Activated T-cell treated with anti-CD3 and anti-CD28 coated beads, Interleukin-2, amount 50 U/mL, for 24 hours (primary cell): ENCODE results near the gene SESN2.

Experiments
- DNase-seq: peaks from one replicate; pipeline ENCODE4 v3.0.0-alpha.2; 2020
- H3K27ac Mint-ChIP-seq: 2 replicates; pipeline ENCODE4 v1.8.0; 2020; ENCODE audit warnings: mild to moderate bottlenecking, mixed read lengths
- H3K27me3 Mint-ChIP-seq: 2 replicates; pipeline ENCODE4 v1.8.0; 2020; ENCODE audit warnings: mixed read lengths
- H3K36me3 Mint-ChIP-seq: 2 replicates; pipeline ENCODE4 v1.8.0; 2020; ENCODE audit warnings: low read depth, mixed read lengths
- H3K4me1 Mint-ChIP-seq: 2 replicates; pipeline ENCODE4 v1.8.0; 2020; ENCODE audit warnings: low read depth, mixed read lengths
- H3K4me3 Mint-ChIP-seq: 2 replicates; pipeline ENCODE4 v1.8.0; 2020; ENCODE audit warnings: mild to moderate bottlenecking, moderate library complexity, mixed read lengths
- H3K9me3 Mint-ChIP-seq: 2 replicates; pipeline ENCODE4 v1.8.0; 2020; ENCODE audit warnings: mixed read lengths

Gene SESN2, protein sequence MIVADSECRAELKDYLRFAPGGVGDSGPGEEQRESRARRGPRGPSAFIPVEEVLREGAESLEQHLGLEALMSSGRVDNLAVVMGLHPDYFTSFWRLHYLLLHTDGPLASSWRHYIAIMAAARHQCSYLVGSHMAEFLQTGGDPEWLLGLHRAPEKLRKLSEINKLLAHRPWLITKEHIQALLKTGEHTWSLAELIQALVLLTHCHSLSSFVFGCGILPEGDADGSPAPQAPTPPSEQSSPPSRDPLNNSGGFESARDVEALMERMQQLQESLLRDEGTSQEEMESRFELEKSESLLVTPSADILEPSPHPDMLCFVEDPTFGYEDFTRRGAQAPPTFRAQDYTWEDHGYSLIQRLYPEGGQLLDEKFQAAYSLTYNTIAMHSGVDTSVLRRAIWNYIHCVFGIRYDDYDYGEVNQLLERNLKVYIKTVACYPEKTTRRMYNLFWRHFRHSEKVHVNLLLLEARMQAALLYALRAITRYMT

DNA sequence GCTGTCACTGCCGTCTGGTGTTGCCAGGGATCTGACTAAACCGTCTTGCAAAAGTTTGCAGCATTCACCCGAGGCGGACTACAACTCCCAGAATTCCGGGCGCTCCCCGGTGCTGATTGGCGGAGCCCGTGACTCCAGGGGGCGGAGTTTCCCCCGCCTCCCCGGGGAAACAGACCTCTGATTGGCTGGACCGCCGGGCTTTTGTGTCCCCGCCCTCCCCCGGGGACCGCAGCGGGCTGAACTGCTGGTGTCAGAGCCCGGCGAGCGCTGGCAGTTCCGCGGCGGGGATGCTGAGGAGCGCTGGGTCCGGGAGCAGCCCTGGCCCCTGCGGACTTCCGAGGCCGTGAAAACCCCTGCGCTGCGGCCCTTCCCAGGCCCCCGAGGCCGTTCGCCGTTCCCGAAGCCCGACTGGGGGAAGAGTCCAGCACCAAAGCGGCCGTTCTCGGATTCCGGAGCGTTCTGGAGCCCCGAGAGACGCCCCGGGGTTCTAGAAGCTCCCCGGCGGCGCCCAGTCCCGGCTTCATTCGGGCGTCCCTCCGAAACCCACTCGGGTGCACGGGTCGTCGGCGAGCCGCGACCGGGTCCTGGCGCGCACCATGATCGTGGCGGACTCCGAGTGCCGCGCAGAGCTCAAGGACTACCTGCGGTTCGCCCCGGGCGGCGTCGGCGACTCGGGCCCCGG lies at the start of gene SESN2:
SESN2 (plus strand) TSS at position 267 of the 682 bp plus-strand sequence; CDS start at position 597, 330 bp downstream.
- Mint-ChIP-seq H3K4me1 (peaks cover 44% of the 10 kb centered on the region), H3K27me3 (no peaks in the 10 kb centered on the region)
- peak; percentile 99 for DNase-seq

DNA sequence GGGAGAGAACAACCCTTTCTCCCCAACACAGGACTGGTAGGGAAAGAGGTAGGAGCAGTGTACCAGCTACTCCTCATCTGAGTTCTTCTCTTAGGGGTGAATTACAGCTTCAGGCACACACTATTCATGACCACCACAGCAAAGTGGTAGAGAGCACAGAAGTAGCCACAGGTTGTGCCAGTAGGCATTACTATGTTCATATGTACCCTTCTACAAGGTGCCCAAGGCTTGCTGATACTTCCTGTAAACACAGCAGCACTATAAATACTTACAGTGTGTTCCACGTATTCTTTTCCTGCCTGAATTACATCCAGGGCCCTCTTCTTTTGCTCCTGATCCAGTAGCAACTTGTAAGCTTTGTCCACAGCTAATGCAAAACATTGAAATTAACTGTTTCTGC lies 49.6 kb upstream of the SESN2 start:
- no peaks in the 10 kb centered on the region for H3K9me3 Mint-ChIP-seq
- H3K36me3 Mint-ChIP-seq, result peaks cover 77% of the 10 kb centered on the region
- no peak for DNase-seq
- H3K27me3 Mint-ChIP-seq, result no peaks in the 10 kb centered on the region
- H3K4me1 Mint-ChIP-seq, result peaks cover 10% of the 10 kb centered on the region
- H3K4me3 Mint-ChIP-seq, result no peak overlapping the region
- H3K27ac Mint-ChIP-seq, result no peak overlapping the region

More for the DNA sequence above, at the start of gene SESN2:
- peak within 1 kb of the TSS; percentile 83 for H3K4me3 Mint-ChIP-seq
- H3K9me3 Mint-ChIP-seq, result no peaks in the 10 kb centered on the region
- peaks cover 6% of the 10 kb centered on the region for H3K36me3 Mint-ChIP-seq
- peak within 1 kb of the TSS; percentile 96 for H3K27ac Mint-ChIP-seq

DNA sequence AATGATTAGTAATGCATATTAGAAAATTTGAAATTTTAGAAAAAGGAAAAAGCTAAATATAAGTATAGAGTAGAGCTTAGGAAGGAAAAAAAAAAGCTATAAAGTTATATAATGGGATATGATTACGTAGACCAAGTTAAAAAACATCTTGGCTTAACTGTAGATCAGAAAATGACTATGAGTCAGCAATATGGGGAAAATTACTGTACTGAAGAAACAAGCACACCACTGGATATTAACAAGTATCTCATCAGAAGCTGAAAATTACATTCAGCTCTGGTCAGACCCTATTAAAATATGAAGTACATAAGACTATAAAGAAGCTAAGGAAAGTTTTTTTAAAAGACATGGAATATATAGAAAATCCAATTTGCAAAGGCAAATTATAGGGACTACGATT lies 46.0 kb upstream of the SESN2 start:
- Mint-ChIP-seq H3K27ac (no peak overlapping the region), H3K4me1 (peaks cover 10% of the 10 kb centered on the region), H3K9me3 (no peaks in the 10 kb centered on the region), H3K4me3 (no peak overlapping the region), H3K27me3 (no peaks in the 10 kb centered on the region), H3K36me3 (peaks cover 75% of the 10 kb centered on the region)
- DNase-seq, result no peak

DNA sequence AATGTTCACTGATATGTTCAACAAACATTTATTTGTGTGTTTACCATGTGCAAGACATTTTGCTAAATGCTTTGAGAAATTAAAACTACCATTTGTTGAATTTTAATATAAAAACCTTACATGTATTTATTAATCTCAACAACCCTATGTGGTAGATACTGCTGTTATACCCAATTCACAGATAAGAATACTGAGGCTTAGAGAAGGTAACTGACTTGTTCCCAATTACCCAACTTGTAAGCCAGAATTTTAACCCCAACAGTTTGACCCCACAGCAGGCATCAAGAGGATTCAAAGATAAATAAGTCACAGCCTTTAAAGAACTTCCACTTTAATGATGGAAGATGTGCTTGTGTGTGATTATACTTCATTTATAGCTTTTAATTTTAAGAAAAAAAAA lies 30.2 kb upstream of the SESN2 start:
- no peaks in the 10 kb centered on the region for H3K27me3 Mint-ChIP-seq
- no peaks in the 10 kb centered on the region for H3K9me3 Mint-ChIP-seq
- no peak overlapping the region for H3K4me3 Mint-ChIP-seq
- no peak for DNase-seq
- peaks cover 34% of the 10 kb centered on the region for H3K4me1 Mint-ChIP-seq
- H3K27ac Mint-ChIP-seq, result no peak overlapping the region
- H3K36me3 Mint-ChIP-seq, result peaks cover 72% of the 10 kb centered on the region

DNA sequence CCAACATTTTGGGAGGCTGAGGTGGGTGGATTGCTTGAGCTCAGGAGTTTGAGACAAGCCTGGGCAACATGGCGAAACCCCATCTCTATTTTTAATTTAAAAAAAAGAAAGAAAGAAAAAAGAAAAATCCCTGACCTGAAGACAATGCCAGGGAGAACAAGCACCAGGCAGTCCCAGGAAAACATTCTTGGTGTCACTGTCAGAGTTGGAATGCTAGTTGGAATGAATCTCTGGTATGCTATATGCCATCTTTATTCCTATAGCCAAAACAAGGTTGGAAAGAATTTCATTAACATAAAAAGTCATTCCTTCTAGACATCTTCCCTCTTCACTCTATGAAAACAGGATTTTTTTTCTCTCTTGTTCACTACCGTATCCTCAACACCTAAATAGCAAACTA lies 29.3 kb upstream of the SESN2 start:
- no peak overlapping the region for H3K4me3 Mint-ChIP-seq
- no peaks in the 10 kb centered on the region for H3K9me3 Mint-ChIP-seq
- H3K4me1 Mint-ChIP-seq, result peaks cover 36% of the 10 kb centered on the region
- H3K27me3 Mint-ChIP-seq, result no peaks in the 10 kb centered on the region
- peaks cover 63% of the 10 kb centered on the region for H3K36me3 Mint-ChIP-seq
- no peak for DNase-seq
- no peak overlapping the region for H3K27ac Mint-ChIP-seq

DNA sequence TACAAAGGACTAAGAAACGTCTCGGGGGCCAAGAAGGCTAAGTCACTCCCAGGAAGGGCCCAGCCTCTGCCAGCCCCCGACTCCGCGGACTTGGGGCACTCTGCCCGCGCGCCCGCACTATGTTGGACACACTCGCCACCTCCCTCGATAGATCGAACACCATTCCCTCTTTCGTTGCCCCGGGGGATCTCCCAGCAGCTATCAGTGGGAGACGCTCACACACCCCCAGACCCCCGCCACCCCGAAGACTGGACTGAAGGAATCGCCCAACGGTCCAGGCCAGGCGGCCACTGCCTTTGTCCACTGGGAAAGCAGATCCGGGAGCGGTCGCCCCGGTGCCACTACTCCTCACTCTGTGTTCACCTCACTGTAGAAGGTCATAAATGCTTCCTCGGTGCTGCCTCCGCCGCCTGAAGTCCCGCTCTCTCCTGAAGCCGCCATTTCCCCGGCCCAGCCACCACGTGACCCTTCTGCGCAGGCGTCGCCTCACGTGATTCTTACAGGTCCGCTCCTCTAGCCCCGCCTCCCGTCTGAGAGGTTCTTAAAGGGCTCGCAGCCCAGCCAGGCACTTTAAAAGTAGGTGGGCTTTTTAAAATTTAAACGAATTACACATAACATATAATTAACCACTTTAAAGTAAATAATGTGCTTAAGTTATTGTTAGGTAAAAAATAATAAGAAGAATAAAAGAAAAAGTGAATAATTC lies 26.6 kb upstream of the SESN2 start, which contains the start of gene DNAJC8:
DNAJC8 (minus strand) TSS at position 472 of the 706 bp plus-strand sequence; CDS start at position 441, 31 bp downstream.
- Mint-ChIP-seq H3K36me3 (peaks cover 38% of the 10 kb centered on the region), H3K9me3 (no peaks in the 10 kb centered on the region), H3K4me3 (peak within 1 kb of the TSS; percentile 99), H3K4me1 (peaks cover 36% of the 10 kb centered on the region), H3K27me3 (no peaks in the 10 kb centered on the region), H3K27ac (peak within 1 kb of the TSS; percentile 99)
- DNase-seq, result peak; percentile 93

DNA sequence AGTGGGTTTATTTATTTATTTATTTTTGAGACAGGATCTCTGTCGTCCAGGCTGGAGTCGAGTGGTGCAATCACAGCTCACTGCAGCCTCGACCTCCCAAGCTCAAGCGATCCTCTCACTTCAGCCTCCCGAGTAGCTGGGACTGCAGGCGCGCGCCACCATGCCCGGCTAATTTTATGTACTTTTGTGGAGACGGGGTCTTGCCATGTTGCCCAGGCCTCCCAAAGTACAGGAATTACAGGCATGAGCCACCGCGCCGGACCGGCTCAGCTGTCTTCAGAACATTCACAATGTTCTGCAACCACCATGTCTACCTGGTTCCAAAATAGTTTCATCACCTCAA lies 26.1 kb upstream of the SESN2 start:
- no peaks in the 10 kb centered on the region for H3K27me3 Mint-ChIP-seq
- H3K27ac Mint-ChIP-seq, result peak overlapping the region; percentile 75
- H3K4me1 Mint-ChIP-seq, result peaks cover 36% of the 10 kb centered on the region
- no peak for DNase-seq
- H3K36me3 Mint-ChIP-seq, result peaks cover 32% of the 10 kb centered on the region
- H3K4me3 Mint-ChIP-seq, result peak overlapping the region; percentile 99
- no peaks in the 10 kb centered on the region for H3K9me3 Mint-ChIP-seq

DNA sequence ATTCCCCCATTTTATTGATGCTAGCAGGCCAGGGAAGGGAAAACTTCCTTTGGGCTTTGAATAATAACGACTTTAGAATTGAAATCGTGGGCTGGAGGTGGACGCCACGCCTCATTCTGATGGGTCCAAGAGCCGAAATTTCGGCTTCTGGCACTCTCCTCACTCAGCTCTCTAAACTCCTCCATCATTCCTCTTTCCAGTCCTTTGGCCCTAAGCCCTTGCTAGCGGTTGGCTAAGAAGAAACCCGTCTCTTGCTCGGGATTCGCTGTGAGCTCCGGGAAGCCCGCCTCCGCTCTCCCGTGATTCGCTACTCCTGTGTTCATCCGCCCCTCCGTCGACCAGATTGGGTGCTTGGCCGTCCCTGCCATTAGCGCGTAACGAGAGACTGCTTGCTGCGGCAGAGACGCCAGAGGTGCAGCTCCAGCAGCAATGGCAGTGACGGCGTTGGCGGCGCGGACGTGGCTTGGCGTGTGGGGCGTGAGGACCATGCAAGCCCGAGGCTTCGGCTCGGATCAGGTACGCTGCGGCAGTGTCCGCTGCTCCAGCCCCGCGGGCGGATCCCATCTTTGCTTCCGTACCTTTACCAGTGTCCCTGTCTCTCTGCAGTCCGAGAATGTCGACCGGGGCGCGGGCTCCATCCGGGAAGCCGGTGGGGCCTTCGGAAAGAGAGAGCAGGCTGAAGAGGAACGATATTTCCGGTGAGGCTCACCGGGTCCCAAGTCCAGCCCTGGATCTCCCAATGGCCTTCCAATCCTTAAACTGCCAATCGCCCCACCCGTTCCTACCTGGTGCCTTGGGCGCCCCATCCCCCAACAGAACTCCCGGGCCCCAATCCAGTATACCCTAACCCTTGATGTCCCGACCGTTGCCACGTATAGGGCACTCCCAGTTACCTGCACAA lies 23.3 kb upstream of the SESN2 start, which contains the start of gene ATP5IF1:
ATP5IF1 (plus strand) TSS at position 370 of the 901 bp plus-strand sequence; CDS start at position 430, 60 bp downstream.
- H3K4me1 Mint-ChIP-seq, result peaks cover 29% of the 10 kb centered on the region
- H3K27me3 Mint-ChIP-seq, result no peaks in the 10 kb centered on the region

DNA sequence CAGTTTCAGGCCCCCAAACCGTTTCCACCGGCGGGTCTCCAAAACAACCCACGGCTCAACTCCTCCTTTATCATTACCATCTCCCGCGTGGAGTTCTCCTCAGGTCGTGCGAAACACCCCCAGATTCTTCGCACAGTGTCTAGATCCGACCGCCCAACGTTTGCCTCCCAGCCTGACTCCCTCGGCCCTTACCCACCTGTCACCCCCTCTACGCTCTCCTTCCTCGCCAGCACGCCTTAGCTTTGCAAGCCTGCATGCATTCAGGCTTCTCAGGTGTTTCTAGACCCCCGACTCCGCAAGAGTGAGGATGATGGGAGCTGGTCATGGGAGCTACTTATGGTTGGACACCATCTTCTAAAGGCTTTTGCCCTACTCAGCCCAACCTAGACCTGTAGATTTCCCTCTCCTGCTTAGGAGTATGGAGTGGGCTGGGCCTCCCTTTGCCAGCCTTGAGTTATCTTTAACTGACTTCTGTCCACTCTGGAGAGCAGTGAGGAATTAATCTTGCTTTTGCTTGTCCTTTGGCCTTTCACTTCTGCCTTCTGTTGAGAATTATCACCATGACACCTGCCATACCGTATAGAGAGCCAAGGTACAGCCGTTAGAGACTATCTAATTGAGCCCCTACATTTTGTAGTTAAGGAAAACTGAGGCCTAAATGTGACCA lies 22.5 kb upstream of the SESN2 start:
- Mint-ChIP-seq H3K27me3 (no peaks in the 10 kb centered on the region), H3K9me3 (no peaks in the 10 kb centered on the region), H3K4me3 (no peak overlapping the region), H3K36me3 (peaks cover 19% of the 10 kb centered on the region), H3K27ac (no peak overlapping the region), H3K4me1 (peaks cover 25% of the 10 kb centered on the region)
- no peak for DNase-seq

More for the DNA sequence above, 23.3 kb upstream of the SESN2 start, which contains the start of gene ATP5IF1:
- no peak within 1 kb of the TSS for H3K27ac Mint-ChIP-seq
- H3K4me3 Mint-ChIP-seq, result no peak within 1 kb of the TSS
- DNase-seq, result peak; percentile 91
- peaks cover 19% of the 10 kb centered on the region for H3K36me3 Mint-ChIP-seq
- H3K9me3 Mint-ChIP-seq, result no peaks in the 10 kb centered on the region

DNA sequence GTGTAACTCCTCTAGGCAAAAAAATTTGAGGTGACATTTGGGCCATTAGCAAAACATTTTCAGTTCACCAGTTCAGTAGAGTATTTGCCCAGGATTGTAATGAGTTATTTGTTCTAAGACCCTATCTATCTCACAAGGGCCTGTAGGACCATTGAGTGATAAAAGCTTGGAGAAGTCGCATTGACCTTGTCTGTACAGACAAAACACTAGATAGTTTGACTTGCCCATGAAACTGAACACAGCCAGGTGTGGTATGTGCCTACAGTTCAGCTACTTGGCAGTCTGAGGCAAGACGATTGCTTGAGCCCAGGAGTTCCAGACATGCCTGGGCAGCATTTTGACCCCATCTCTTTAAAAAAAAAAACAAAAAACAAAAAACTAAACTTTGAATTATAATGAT lies 20.3 kb upstream of the SESN2 start:
- Mint-ChIP-seq H3K4me3 (no peak overlapping the region), H3K36me3 (peaks cover 9% of the 10 kb centered on the region), H3K4me1 (peaks cover 24% of the 10 kb centered on the region), H3K27me3 (no peaks in the 10 kb centered on the region), H3K27ac (peak overlapping the region; percentile 33), H3K9me3 (no peaks in the 10 kb centered on the region)
- no peak for DNase-seq

DNA sequence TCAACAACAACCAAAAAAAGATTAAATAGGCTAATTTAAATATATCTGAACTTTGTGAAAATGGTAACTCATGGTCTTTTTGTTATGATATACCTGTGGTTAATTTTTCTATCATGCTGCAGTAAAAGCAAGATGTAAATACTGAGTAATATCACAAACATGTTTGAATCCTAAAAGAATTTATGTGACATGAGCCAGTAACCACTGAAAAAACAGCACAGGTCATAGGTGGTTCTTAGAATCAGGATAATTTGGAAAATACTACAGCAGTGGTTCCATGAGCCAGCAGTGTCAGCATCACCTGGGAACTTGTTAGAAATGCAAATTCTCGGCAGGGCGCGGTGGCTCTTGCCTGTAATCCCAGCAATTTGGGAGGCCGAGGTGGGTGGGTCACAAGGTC lies 19.3 kb upstream of the SESN2 start:
- H3K9me3 Mint-ChIP-seq, result no peaks in the 10 kb centered on the region
- DNase-seq, result no peak
- H3K27ac Mint-ChIP-seq, result peak overlapping the region; percentile 18
- peaks cover 9% of the 10 kb centered on the region for H3K36me3 Mint-ChIP-seq
- H3K4me1 Mint-ChIP-seq, result peaks cover 31% of the 10 kb centered on the region
- no peak overlapping the region for H3K4me3 Mint-ChIP-seq
- H3K27me3 Mint-ChIP-seq, result no peaks in the 10 kb centered on the region

DNA sequence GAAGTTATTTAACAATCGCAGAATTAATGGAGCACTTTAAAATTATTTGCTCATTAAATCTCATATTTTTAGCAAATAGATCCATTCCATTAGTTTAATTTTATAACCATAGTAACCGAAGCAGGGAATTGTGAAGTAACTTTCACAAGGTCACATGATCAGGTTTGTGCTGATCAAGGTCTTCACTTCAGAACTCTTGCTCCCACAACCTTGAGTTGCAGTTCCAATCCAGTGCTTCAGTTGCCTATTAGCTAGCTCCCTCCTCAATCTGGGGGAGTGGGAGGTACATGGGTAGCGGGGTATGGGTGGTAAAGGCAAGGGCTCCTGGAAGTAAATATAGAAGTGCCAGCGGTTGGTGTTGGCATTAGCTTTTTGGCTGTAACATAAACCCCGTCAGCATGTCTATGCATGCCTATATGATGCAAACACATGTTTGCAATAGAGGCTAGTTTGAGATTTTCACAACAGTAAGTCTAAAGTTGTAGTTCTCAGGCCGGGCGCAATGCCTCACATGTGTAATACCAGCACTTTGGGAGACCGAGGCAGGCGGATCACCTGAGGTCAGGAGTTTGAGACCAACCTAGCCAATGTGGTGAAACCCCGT lies 17.6 kb upstream of the SESN2 start:
- Mint-ChIP-seq H3K36me3 (peaks cover 9% of the 10 kb centered on the region), H3K27ac (no peak overlapping the region), H3K27me3 (no peaks in the 10 kb centered on the region), H3K4me3 (no peak overlapping the region), H3K9me3 (no peaks in the 10 kb centered on the region), H3K4me1 (peaks cover 34% of the 10 kb centered on the region)
- DNase-seq, result no peak
